RWPE2 (cell line): Measurements from ENCODE around the gene STOML1.

Experiments
- ATAC-seq: fragments of 200-7000 bp; cut with Tn5 transposase; 3 replicates; pipeline ENCODE4 v1.9.1; 2021; ENCODE audit warnings: low read depth
- DNase-seq: peaks from one replicate; pipeline ENCODE4 v3.0.0-alpha.2; 2020; ENCODE audit warnings: low spot score
- H3K27ac ChIP-seq: fragments of 450-650 bp; 2 replicates; pipeline ENCODE4 v1.5.1; 2017; ENCODE audit warnings: mild to moderate bottlenecking; ENCODE audit not compliant: poor library complexity, severe bottlenecking
- H3K27me3 ChIP-seq: fragments of 250-450 bp; sonication (Bioruptor Pico); 2 replicates; pipeline ENCODE4 v1.5.1; 2021; ENCODE audit warnings: mild to moderate bottlenecking, moderate library complexity; ENCODE audit not compliant: insufficient read depth, poor library complexity, severe bottlenecking
- H3K36me3 ChIP-seq: fragments of 250-450 bp; sonication (Bioruptor Pico); 2 replicates; pipeline ENCODE4 v1.5.1; 2020; ENCODE audit warnings: low read depth, mild to moderate bottlenecking, moderate library complexity
- H3K4me1 ChIP-seq: fragments of 250-450 bp; sonication (Bioruptor Pico); 2 replicates; pipeline ENCODE4 v1.5.1; 2021; ENCODE audit warnings: mild to moderate bottlenecking, moderate library complexity; ENCODE audit not compliant: insufficient read depth, poor library complexity, severe bottlenecking
- H3K4me3 ChIP-seq: fragments of 250-450 bp; sonication (Bioruptor Pico); 2 replicates; pipeline ENCODE4 v1.5.1; 2021; ENCODE audit warnings: mild to moderate bottlenecking, moderate library complexity; ENCODE audit not compliant: severe bottlenecking
- H3K9me3 ChIP-seq: fragments of 250-450 bp; sonication (Bioruptor Pico); 2 replicates; pipeline ENCODE4 v1.5.1; 2021; ENCODE audit warnings: mild to moderate bottlenecking, moderate library complexity; ENCODE audit not compliant: severe bottlenecking
- TF ChIP-seq, protein P1 (sequence below): fragments of 450-650 bp; IDR thresholded peaks from one replicate; pipeline ENCODE4 v1.5.1; 2017; ENCODE audit warnings: mild to moderate bottlenecking, moderate library complexity; ENCODE audit not compliant: poor library complexity, severe bottlenecking

Gene STOML1

GRCh38 chr15:73957785-73958184 lies 34.3 kb downstream of the STOML1 start:
- Histone ChIP-seq H3K4me1 (peaks cover 22% of the 10 kb centered on the region), H3K27ac (peak overlapping the region; percentile 66)
- no peak for ATAC-seq

DNA sequence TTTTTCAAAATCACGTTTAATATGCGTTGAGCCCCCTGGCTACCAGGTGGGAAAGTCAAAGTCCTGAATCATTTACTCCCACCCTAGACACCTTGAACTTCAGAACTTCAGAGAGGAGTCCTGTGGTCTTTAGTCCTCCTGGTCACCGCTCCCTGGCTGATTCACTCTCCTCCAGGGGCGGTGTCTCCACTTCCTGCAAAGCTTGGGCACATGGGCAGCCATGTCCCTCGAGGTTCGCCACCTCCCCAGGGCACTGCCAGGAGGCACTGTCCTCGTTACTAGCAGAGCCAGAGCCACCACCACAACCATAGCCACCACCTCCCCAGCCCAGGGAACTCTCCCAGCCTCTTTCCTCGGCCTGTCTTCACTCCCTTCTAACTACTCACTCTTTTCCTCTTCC lies 34.8 kb downstream of the STOML1 start:
- peak; percentile 67 for DNase-seq
- no peaks in the 10 kb centered on the region for H3K9me3 ChIP-seq
- peaks cover 22% of the 10 kb centered on the region for H3K4me1 ChIP-seq
- H3K36me3 ChIP-seq = no peaks in the 10 kb centered on the region
- H3K27ac ChIP-seq = peak overlapping the region; percentile 66
- no peaks in the 10 kb centered on the region for H3K27me3 ChIP-seq
- TF ChIP-seq, protein P1, sequence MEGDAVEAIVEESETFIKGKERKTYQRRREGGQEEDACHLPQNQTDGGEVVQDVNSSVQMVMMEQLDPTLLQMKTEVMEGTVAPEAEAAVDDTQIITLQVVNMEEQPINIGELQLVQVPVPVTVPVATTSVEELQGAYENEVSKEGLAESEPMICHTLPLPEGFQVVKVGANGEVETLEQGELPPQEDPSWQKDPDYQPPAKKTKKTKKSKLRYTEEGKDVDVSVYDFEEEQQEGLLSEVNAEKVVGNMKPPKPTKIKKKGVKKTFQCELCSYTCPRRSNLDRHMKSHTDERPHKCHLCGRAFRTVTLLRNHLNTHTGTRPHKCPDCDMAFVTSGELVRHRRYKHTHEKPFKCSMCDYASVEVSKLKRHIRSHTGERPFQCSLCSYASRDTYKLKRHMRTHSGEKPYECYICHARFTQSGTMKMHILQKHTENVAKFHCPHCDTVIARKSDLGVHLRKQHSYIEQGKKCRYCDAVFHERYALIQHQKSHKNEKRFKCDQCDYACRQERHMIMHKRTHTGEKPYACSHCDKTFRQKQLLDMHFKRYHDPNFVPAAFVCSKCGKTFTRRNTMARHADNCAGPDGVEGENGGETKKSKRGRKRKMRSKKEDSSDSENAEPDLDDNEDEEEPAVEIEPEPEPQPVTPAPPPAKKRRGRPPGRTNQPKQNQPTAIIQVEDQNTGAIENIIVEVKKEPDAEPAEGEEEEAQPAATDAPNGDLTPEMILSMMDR = no peak
- no peak for ATAC-seq
- no peak overlapping the region for H3K4me3 ChIP-seq

More at GRCh38 chr15:73957785-73958184, 34.3 kb downstream of the STOML1 start:
- TF ChIP-seq, protein P1 = no peak
- no peak for DNase-seq
- H3K27me3 ChIP-seq = no peaks in the 10 kb centered on the region
- H3K9me3 ChIP-seq = no peaks in the 10 kb centered on the region
- no peaks in the 10 kb centered on the region for H3K36me3 ChIP-seq
- no peak overlapping the region for H3K4me3 ChIP-seq

DNA sequence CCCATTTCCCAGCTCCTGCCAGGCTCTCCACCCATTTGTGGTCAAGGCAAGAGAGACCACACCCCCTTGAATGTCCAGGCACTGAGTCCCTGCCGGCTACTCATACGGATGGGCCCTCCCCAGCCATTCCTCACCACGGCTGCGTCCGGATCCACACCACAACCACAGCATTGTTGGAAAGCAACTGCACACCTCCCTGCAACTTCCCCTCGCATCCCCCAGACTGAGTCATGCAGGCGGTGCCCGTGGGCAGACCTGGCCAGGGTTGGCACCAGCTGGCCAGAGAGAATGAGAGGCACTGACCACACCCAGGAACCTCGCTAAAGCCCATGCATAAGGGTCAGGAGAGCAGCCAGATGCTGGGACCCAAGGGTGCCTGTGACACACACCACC lies 35.4 kb downstream of the STOML1 start:
- H3K36me3 ChIP-seq = no peaks in the 10 kb centered on the region
- H3K27ac ChIP-seq = peak overlapping the region; percentile 66
- TF ChIP-seq, protein P1 = no peak
- H3K27me3 ChIP-seq = no peaks in the 10 kb centered on the region
- H3K4me1 ChIP-seq = peaks cover 22% of the 10 kb centered on the region
- no peak overlapping the region for H3K4me3 ChIP-seq
- ATAC-seq (peak; percentile 95), DNase-seq (peak; percentile 96)
- H3K9me3 ChIP-seq = no peaks in the 10 kb centered on the region

DNA sequence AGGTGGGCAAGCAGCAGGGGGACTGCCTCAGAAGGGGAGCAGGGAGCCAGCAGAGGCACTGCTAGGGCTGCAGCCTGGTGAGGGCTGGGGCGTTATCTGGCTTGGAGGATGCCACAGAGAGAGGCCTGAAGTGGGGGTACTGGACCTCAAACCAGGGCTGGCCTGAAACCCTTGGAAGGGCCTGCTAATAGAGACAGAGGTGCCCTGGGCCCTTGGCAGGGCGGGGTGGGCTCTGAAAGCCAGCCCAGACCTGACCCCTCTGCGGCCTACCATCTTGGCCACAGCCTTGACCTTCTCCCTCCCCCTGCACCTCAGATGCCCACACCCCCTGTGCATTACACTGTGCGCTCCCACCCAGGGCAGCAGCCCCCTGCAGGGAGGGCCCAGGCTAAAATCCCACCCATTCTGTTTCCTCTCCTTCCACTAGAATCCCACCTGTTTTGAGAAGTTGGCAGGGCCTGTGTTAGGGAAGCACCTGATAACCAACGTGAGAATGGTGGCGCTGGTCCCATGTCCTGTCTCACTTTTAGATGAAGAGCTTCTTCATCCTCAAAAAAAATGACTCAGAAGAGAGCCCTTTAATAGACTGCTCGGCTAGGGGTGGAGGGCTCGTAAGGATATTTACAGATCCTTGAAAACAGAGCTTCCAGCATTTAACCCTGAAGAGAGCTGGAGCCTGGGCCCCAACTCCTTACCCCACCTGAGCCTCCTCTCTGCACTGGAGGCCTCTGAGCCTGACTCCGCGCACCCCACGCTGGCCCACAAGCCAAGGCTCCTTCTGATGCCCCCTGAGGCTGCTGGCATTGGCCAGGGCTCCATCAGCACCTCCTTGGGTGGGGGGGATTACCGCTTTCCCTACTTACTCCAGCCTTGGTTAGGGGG lies 36.0 kb downstream of the STOML1 start:
- H3K9me3 ChIP-seq = no peaks in the 10 kb centered on the region
- DNase-seq = peak; percentile 61
- H3K36me3 ChIP-seq = no peaks in the 10 kb centered on the region
- H3K27me3 ChIP-seq = no peaks in the 10 kb centered on the region
- H3K4me1 ChIP-seq = peaks cover 26% of the 10 kb centered on the region
- H3K4me3 ChIP-seq = no peak overlapping the region
- peak overlapping the region; percentile 66 for H3K27ac ChIP-seq
- ATAC-seq = no peak; the same call in 2 of the 3 replicates
- TF ChIP-seq, protein P1 = no peak

- Histone ChIP-seq H3K4me1 (peaks cover 26% of the 10 kb centered on the region), H3K27ac (no peak overlapping the region), H3K27me3 (no peaks in the 10 kb centered on the region), H3K36me3 (no peaks in the 10 kb centered on the region), H3K9me3 (no peaks in the 10 kb centered on the region), H3K4me3 (no peak overlapping the region)
- peak; percentile 64 for DNase-seq
- TF ChIP-seq, protein P1 = no peak
- ATAC-seq = no peak
These were observed 36.8 kb downstream of the STOML1 start for GRCh38 chr15:73955326-73955725.
